Uterus (tissue), 4 donors: ENCODE data around the gene NR2F1-AS1. TPM values are rescaled to one million over a fixed set of nuclear protein-coding genes. Genes with fewer than 3 reads are reported as not detected.
"Not testable (repeated sequence)": the region's sequence is repeated elsewhere in the genome, so short reads cannot be mapped to it uniquely, and the experiment has no call there.

ENCODE experiments used
- DNase-seq, 2 donors: peaks; one replicate each; pipeline ENCODE4 v3.0.0-alpha.2; 2019 to 2020
- H3K27ac ChIP-seq, 2 donors: fragments of 200-600 bp; sonication (generic); 1 replicate in 1 of 2; 2 replicates in 1 of 2; pipeline ENCODE4 v1.5.1; 2016 to 2018
- H3K27me3 ChIP-seq, 2 donors: fragments of 200-600 bp; sonication (generic); one replicate each; pipeline ENCODE4 v1.5.1; 2018 to 2019; ENCODE audit warnings: control low read depth in 1 of 2
- H3K36me3 ChIP-seq, 2 donors: fragments of 200-600 bp; sonication (generic); one replicate each; pipeline ENCODE4 v1.5.1; 2019; ENCODE audit warnings: control low read depth in 1 of 2
- H3K4me1 ChIP-seq, 2 donors: fragments of 200-600 bp; sonication (generic); one replicate each; pipeline ENCODE4 v1.5.1; 2018 to 2019; ENCODE audit warnings: control low read depth in 1 of 2
- H3K4me3 ChIP-seq, 2 donors: fragments of 200-600 bp; sonication (generic); 1 replicate in 1 of 2; 2 replicates in 1 of 2; pipeline ENCODE4 v1.5.1; 2018 to 2019; ENCODE audit warnings: mild to moderate bottlenecking in 1 of 2
- H3K9me3 ChIP-seq, 2 donors: fragments of 200-600 bp; sonication (generic); one replicate each; pipeline ENCODE4 v1.5.1; 2019; ENCODE audit warnings: control low read depth in 1 of 2
- POLR2A ChIP-seq, 2 donors: fragments of 450-650 bp; IDR thresholded peaks; one replicate each; pipeline ENCODE4 v1.6.1; 2016; ENCODE audit warnings: antibody characterized with exemption in 2 of 2, mild to moderate bottlenecking in 1 of 2, moderate library complexity in 1 of 2
- intact Hi-C: fragments of 100-400 bp; cut with DNase I; formaldehyde crosslinking; loops from one replicate; pipeline ENCODE4 v1.15.1; 2023; ENCODE audit warnings: low total_unique reads
- total RNA-seq, 4 donors: library from RNA; depleted of rRNA in 3 of 4; stranded (reverse); fragments of >200 nt in 3 of 4; gene quantifications; one replicate each; pipeline versions ENCODE4 v1.1.0 to v1.2.4, GENCODE V29; 2014 to 2023
- TF ChIP-seq, protein P1 (sequence below), 4 experiments: fragments of 200-600 bp in 2 of 4; fragments of 450-650 bp in 2 of 4; sonication (generic) in 2 of 4; IDR thresholded peaks; one replicate each; pipeline ENCODE4 v1.5.1; 2016 to 2019; ENCODE audit warnings: antibody characterized with exemption in 4 of 4, mild to moderate bottlenecking in 2 of 4, moderate library complexity in 1 of 4
- donor health status: DM: yes; HTN: yes; CAD: no.

NR2F1-AS1 gene
- total RNA-seq, 4 donors from 2014 or later, result 4.4 to 46.1 (median 19.9) TPM

DNA sequence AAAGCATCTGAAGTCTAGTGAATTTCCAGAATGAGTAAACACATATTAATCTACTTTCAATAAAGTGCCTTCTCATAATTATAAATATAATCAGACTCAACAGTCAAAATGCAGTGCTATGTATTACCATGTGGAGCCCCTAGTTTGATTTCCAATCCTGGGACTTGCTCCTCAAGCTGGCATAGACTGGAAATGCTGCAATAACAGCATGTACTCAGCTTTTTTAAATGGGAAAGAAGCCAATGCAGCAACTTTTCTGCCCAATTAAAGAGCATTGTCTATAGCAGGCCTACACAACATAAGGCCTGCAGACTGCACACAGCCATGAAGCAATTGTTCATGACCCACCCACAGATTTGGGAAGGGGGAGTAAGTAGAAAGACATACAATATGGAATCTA lies 103.2 kb downstream of the NR2F1-AS1 start:
- Histone ChIP-seq H3K27ac (no peak overlapping the region), H3K36me3 (no peaks in the 10 kb centered on the region), H3K4me1 (no peaks in the 10 kb centered on the region), H3K27me3 (no peaks in the 10 kb centered on the region), H3K4me3 (no peak overlapping the region), H3K9me3 (peaks cover 0 to 20% of the 10 kb centered on the region in 2 donors)
- intact Hi-C loops, result no loop called here
- TF ChIP-seq, protein P1, sequence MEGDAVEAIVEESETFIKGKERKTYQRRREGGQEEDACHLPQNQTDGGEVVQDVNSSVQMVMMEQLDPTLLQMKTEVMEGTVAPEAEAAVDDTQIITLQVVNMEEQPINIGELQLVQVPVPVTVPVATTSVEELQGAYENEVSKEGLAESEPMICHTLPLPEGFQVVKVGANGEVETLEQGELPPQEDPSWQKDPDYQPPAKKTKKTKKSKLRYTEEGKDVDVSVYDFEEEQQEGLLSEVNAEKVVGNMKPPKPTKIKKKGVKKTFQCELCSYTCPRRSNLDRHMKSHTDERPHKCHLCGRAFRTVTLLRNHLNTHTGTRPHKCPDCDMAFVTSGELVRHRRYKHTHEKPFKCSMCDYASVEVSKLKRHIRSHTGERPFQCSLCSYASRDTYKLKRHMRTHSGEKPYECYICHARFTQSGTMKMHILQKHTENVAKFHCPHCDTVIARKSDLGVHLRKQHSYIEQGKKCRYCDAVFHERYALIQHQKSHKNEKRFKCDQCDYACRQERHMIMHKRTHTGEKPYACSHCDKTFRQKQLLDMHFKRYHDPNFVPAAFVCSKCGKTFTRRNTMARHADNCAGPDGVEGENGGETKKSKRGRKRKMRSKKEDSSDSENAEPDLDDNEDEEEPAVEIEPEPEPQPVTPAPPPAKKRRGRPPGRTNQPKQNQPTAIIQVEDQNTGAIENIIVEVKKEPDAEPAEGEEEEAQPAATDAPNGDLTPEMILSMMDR (IDR thresholded peaks at IDR 0.05), result no peak
- TF ChIP-seq POLR2A (IDR thresholded peaks at IDR 0.05), result no peak
- DNase-seq, result no peak

- Histone ChIP-seq H3K4me3 (no peak overlapping the region), H3K27ac (no peak overlapping the region), H3K4me1 (no peaks in the 10 kb centered on the region), H3K36me3 (no peaks in the 10 kb centered on the region), H3K27me3 (no peaks in the 10 kb centered on the region), H3K9me3 (peaks cover 0 to 20% of the 10 kb centered on the region in 2 donors)
- intact Hi-C loops, result no loop called here
- TF ChIP-seq, protein P1 (IDR thresholded peaks at IDR 0.05), result no peak
- no peak for TF ChIP-seq POLR2A (IDR thresholded peaks at IDR 0.05)
- no peak for DNase-seq
These were observed 104.7 kb downstream of the NR2F1-AS1 start for GRCh38 chr5:93476251-93476742.

- intact Hi-C loops, result no loop called here
- Histone ChIP-seq H3K4me3 (no peak overlapping the region), H3K36me3 (no peaks in the 10 kb centered on the region), H3K27me3 (no peaks in the 10 kb centered on the region), H3K27ac (no peak overlapping the region), H3K9me3 (peaks cover 0 to 5% of the 10 kb centered on the region in 2 donors), H3K4me1 (no peaks in the 10 kb centered on the region)
- no peak for DNase-seq
- TF ChIP-seq POLR2A (IDR thresholded peaks at IDR 0.05), result no peak
- TF ChIP-seq, protein P1 (IDR thresholded peaks at IDR 0.05), result no peak
These were observed 118.1 kb downstream of the NR2F1-AS1 start for GRCh38 chr5:93462916-93463315.

DNA sequence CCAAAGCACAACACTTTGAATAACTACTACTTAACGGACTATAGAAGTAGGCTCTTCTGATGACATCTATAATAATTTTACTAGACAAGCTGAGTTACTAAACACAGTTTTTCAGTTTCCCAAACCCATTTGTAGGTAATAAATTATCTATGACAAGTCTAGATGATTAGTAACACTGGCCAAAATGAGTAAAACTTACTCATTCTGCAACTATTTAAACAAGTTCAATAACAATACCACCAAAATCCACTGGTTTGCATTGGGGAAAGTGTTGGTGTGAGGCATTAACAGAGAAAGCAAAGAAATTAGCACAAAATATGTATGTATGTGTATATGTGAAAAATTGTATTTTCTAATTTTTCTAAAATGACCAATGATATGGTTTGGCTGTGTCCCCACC lies 119.3 kb downstream of the NR2F1-AS1 start:
- intact Hi-C loops, result no loop called here
- TF ChIP-seq, protein P1 (IDR thresholded peaks at IDR 0.05), result no peak
- no peak for TF ChIP-seq POLR2A (IDR thresholded peaks at IDR 0.05)
- H3K27me3 ChIP-seq, result no peaks in the 10 kb centered on the region
- no peak for DNase-seq
- no peaks in the 10 kb centered on the region for H3K4me1 ChIP-seq
- no peaks in the 10 kb centered on the region for H3K36me3 ChIP-seq
- H3K4me3 ChIP-seq, result no peak overlapping the region
- H3K27ac ChIP-seq, result no peak overlapping the region
- peaks cover 0 to 5% of the 10 kb centered on the region in 2 donors for H3K9me3 ChIP-seq

DNA sequence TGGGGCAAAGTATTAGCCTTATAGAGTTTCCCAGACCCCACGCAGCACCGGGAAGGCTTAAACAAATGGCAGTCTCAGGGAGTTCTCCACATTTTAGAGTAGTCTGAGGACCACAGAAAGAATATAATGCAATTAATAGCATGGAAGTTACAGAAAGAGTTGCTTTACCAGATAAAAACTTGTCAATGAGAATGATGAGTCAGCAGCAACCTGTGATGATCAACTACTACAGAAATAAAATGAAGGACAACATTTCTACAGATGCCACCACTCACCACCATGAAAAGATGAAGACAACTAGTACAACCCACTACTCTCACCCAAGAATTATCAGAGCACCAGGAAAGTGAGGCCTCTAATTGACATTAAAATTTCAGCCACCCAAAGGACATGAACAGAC lies 120.7 kb downstream of the NR2F1-AS1 start:
- H3K4me1 ChIP-seq, result no peaks in the 10 kb centered on the region
- intact Hi-C loops, result no loop called here
- H3K36me3 ChIP-seq, result no peaks in the 10 kb centered on the region
- no peak overlapping the region for H3K4me3 ChIP-seq
- DNase-seq, result no peak
- TF ChIP-seq POLR2A (IDR thresholded peaks at IDR 0.05), result no peak
- TF ChIP-seq, protein P1 (IDR thresholded peaks at IDR 0.05), result no peak
- peaks cover 0 to 5% of the 10 kb centered on the region in 2 donors for H3K9me3 ChIP-seq
- no peaks in the 10 kb centered on the region for H3K27me3 ChIP-seq
- H3K27ac ChIP-seq, result no peak overlapping the region

GRCh38 chr5:93456796-93457195 lies 124.2 kb downstream of the NR2F1-AS1 start:
- H3K27ac ChIP-seq, H3K27me3 ChIP-seq, H3K36me3 ChIP-seq, intact Hi-C loops, H3K4me3 ChIP-seq, H3K9me3 ChIP-seq, DNase-seq, H3K4me1 ChIP-seq: not testable (repeated sequence)
